Measurements from ENCODE around the gene PRKCA.

The PRKCA gene

GRCh38 chr17:66755944-66756290 lies 453.5 kb downstream of the PRKCA start:
- no peak for DNase-seq (ENCODE audit: low read depth)
- TF ChIP-seq CTCF (conservative IDR thresholded peaks at IDR 0.05; ENCODE audit: low read depth, low read length) = no peak
- no peak overlapping the region for H3K4me3 ChIP-seq (ENCODE audit: low read length)

GRCh38 chr17:66760324-66760723 lies 457.9 kb downstream of the PRKCA start:
- TF ChIP-seq CTCF (conservative IDR thresholded peaks at IDR 0.05; ENCODE audit: low read depth, low read length) = no peak
- no peak for DNase-seq (ENCODE audit: low read depth)

GRCh38 chr17:66762276-66762675 lies 459.9 kb downstream of the PRKCA start:
- no peak for DNase-seq (ENCODE audit: low read depth)
- TF ChIP-seq CTCF (conservative IDR thresholded peaks at IDR 0.05; ENCODE audit: low read depth, low read length) = no peak

More at GRCh38 chr17:66760324-66760723, 457.9 kb downstream of the PRKCA start:
- H3K4me3 ChIP-seq (ENCODE audit: low read length) = no peak overlapping the region

GRCh38 chr17:66763056-66763455 lies 460.6 kb downstream of the PRKCA start:
- no peak for TF ChIP-seq CTCF (conservative IDR thresholded peaks at IDR 0.05; ENCODE audit: low read depth, low read length)
- DNase-seq (ENCODE audit: low read depth) = no peak
- no peak overlapping the region for H3K4me3 ChIP-seq (ENCODE audit: low read length)

More at GRCh38 chr17:66762276-66762675, 459.9 kb downstream of the PRKCA start:
- H3K4me3 ChIP-seq (ENCODE audit: low read length) = no peak overlapping the region

- no peak for TF ChIP-seq CTCF (conservative IDR thresholded peaks at IDR 0.05; ENCODE audit: low read depth, low read length)
- DNase-seq (ENCODE audit: low read depth) = no peak
- H3K4me3 ChIP-seq (ENCODE audit: low read length) = no peak overlapping the region
Measured at GRCh38 chr17:66764506-66764905, 462.1 kb downstream of the PRKCA start.

- DNase-seq (ENCODE audit: low read depth) = no peak
- no peak for TF ChIP-seq CTCF (conservative IDR thresholded peaks at IDR 0.05; ENCODE audit: low read depth, low read length)
- H3K4me3 ChIP-seq (ENCODE audit: low read length) = no peak overlapping the region
Measured at GRCh38 chr17:66767154-66767933, 464.9 kb downstream of the PRKCA start.

GRCh38 chr17:66769911-66770310 lies 467.5 kb downstream of the PRKCA start:
- H3K4me3 ChIP-seq (ENCODE audit: low read length) = no peak overlapping the region
- TF ChIP-seq CTCF (conservative IDR thresholded peaks at IDR 0.05; ENCODE audit: low read depth, low read length) = no peak
- no peak for DNase-seq (ENCODE audit: low read depth)

Data from retinal pigment epithelial cell (primary cell).